Measurements from ENCODE around the gene B3GNT9.

- TF ChIP-seq CTCF (IDR thresholded peaks at IDR 0.05): no peak
- TF ChIP-seq POLR2A (IDR thresholded peaks at IDR 0.05): no peak
Measured at GRCh38 chr16:67184453-67184994, 33.7 kb upstream of the B3GNT9 start.
